K562 (cell line): Measurements from ENCODE around the gene CDCA4. TPM values are rescaled to one million over a fixed set of nuclear protein-coding genes. Genes with fewer than 3 reads are reported as not detected.

Source experiments
- ATF1 ChIP-seq, 2 experiments: fragments of 450-650 bp in 1 of 2; IDR thresholded peaks; 2 replicates each; pipeline ENCODE4 v1.6.1; 2016; ENCODE audit warnings: missing compliant biosample characterization in 1 of 2, missing genetic modification characterization in 1 of 2
- ATF7 ChIP-seq: fragments of 450-650 bp; IDR thresholded peaks from 2 replicates; pipeline ENCODE4 v1.7.1; 2014; ENCODE audit warnings: mild to moderate bottlenecking, moderate library complexity
- CBX3 ChIP-seq, 2 experiments: IDR thresholded peaks; 1 replicate in 1 of 2; 2 replicates in 1 of 2; pipeline ENCODE4 v1.6.1; 2012; ENCODE audit warnings: inconsistent platforms in 2 of 2, low read length in 2 of 2, borderline replicate concordance in 1 of 2, control low read depth in 1 of 2
- CEBPG ChIP-seq, 3 experiments: fragments of 200-800 bp in 1 of 3; sonication (Bioruptor generic) in 1 of 3; sonication (generic) in 1 of 3; formaldehyde crosslinking in 1 of 3; IDR thresholded peaks in 2 of 3; conservative IDR thresholded peaks in 1 of 3; 2 replicates each; pipeline versions ENCODE4 v1.6.1 to v1.8.0; 2016 to 2022; ENCODE audit warnings: missing compliant biosample characterization in 2 of 3, missing genetic modification characterization in 2 of 3, mild to moderate bottlenecking in 1 of 3, missing genetic modification reagents in 1 of 3
- ETV6 ChIP-seq, 3 experiments: fragments of 150-350 bp in 1 of 3; sonication (generic) in 1 of 3; formaldehyde crosslinking in 1 of 3; IDR thresholded peaks; 2 replicates each; pipeline versions ENCODE4 v1.6.1 to v1.8.0; 2014 to 2022; ENCODE audit warnings: borderline replicate concordance in 2 of 3, low read depth in 2 of 3, antibody characterized with exemption in 1 of 3, low read length in 1 of 3, mild to moderate bottlenecking in 1 of 3, missing genetic modification reagents in 1 of 3
- HBP1 ChIP-seq: fragments of 450-650 bp; formaldehyde crosslinking; IDR thresholded peaks from 2 replicates; pipeline ENCODE4 v1.4.0; 2022; ENCODE audit warnings: missing genetic modification characterization
- HSF4 ChIP-seq: fragments of 250-450 bp; sonication (Bioruptor Pico); IDR thresholded peaks from 2 replicates; pipeline ENCODE4 v2.1.2; 2022; ENCODE audit warnings: mild to moderate bottlenecking, moderate library complexity, borderline replicate concordance
- KDM5B ChIP-seq: fragments of 200-600 bp; sonication (generic); IDR thresholded peaks from 2 replicates; pipeline ENCODE4 v1.6.1; 2012; ENCODE audit warnings: low read depth, mild to moderate bottlenecking, moderate library complexity, low read length, control low read depth, inconsistent platforms; ENCODE audit not compliant: insufficient replicate concordance
- KHSRP ChIP-seq: fragments of 450-650 bp; IDR thresholded peaks from 2 replicates; pipeline ENCODE4 v1.6.1; 2017
- KLF6 ChIP-seq: fragments of 250-450 bp; sonication (Bioruptor Pico); IDR thresholded peaks from 2 replicates; pipeline ENCODE4 v1.4.0; 2020; ENCODE audit warnings: mild to moderate bottlenecking, moderate library complexity, borderline replicate concordance
- LARP7 ChIP-seq: fragments of 450-650 bp; IDR thresholded peaks from 2 replicates; pipeline ENCODE4 v1.6.1; 2016
- LCOR ChIP-seq: sonication (generic); formaldehyde crosslinking; IDR thresholded peaks from 2 replicates; pipeline ENCODE4 v1.8.0; 2022; ENCODE audit warnings: mild to moderate bottlenecking, missing genetic modification reagents
- NFIC ChIP-seq: fragments of 450-650 bp; IDR thresholded peaks from 2 replicates; pipeline ENCODE4 v1.6.1; 2017; ENCODE audit warnings: mild to moderate bottlenecking, inconsistent platforms
- POLR2AphosphoS2 ChIP-seq: IDR thresholded peaks from 2 replicates; pipeline ENCODE4 v1.6.1; 2012; ENCODE audit warnings: low read length, improper control_type of control experiment
- POLR2AphosphoS5 ChIP-seq: IDR thresholded peaks from 2 replicates; pipeline ENCODE4 v1.6.1; 2011; ENCODE audit warnings: mild to moderate bottlenecking, low read depth, low read length, moderate library complexity; ENCODE audit not compliant: control insufficient read depth, insufficient read depth
- SP1 ChIP-seq: sonication (generic); formaldehyde crosslinking; IDR thresholded peaks from 2 replicates; pipeline ENCODE4 v1.8.1; 2022; ENCODE audit warnings: mild to moderate bottlenecking, missing genetic modification reagents
- TEAD2 ChIP-seq: fragments of 450-650 bp; IDR thresholded peaks from 2 replicates; pipeline ENCODE4 v1.6.1; 2016; ENCODE audit warnings: missing genetic modification characterization, control low read depth, missing compliant biosample characterization
- TGIF2 ChIP-seq: sonication (generic); formaldehyde crosslinking; IDR thresholded peaks from 2 replicates; pipeline ENCODE4 v1.8.1; 2022; ENCODE audit warnings: mild to moderate bottlenecking, missing genetic modification reagents, moderate library complexity
- TRIM24 ChIP-seq, 2 experiments: fragments of 450-650 bp; IDR thresholded peaks; 2 replicates each; pipeline ENCODE4 v1.6.1; 2016
- ZNF143 ChIP-seq: sonication (generic); formaldehyde crosslinking; IDR thresholded peaks from 2 replicates; pipeline ENCODE4 v1.9.0; 2022; ENCODE audit warnings: mild to moderate bottlenecking, missing genetic modification reagents
- ZNF217 ChIP-seq: sonication (generic); formaldehyde crosslinking; IDR thresholded peaks from 2 replicates; pipeline ENCODE4 v1.8.0; 2022; ENCODE audit warnings: mild to moderate bottlenecking, missing genetic modification reagents
- ZNF696 ChIP-seq: fragments of 250-450 bp; sonication (Bioruptor Pico); conservative IDR thresholded peaks from 2 replicates; pipeline ENCODE4 v1.4.0; 2020; ENCODE audit warnings: mild to moderate bottlenecking, moderate library complexity
- polyA plus RNA-seq, 8 experiments: library from polyadenylated mRNA; depleted of rRNA in 4 of 8; stranded (reverse) in 5 of 8; unstranded in 3 of 8; fragments of >200 nt; fragmentation: Nextera tagmentation in 2 of 8; fragmentation: Illumina TruSeq in 1 of 8; extraction: Ambion mirVana in 2 of 8; extraction: Trizol in 1 of 8; gene quantifications; 2 replicates each; pipeline versions ENCODE4 v1.2.1 to v1.2.3, GENCODE V29; 2011 to 2014; ENCODE audit warnings: inconsistent platforms in 1 of 8, missing spikeins in 1 of 8
- total RNA-seq, 7 experiments: library from RNA; depleted of rRNA in 6 of 7; stranded (reverse); fragments of >200 nt in 6 of 7; fragmentation: Illumina TruSeq in 2 of 7; extraction: Trizol in 2 of 7; gene quantifications; 2 replicates each; pipeline versions ENCODE4 v1.2.1 to v1.2.3, GENCODE V29; 2011 to 2021; ENCODE audit warnings: low replicate concordance in 1 of 7

The CDCA4 gene
- total and polyA plus RNA-seq, 9 of the 15 experiments (the other 6 are each of a cell fraction or from before 2014, with no cell fraction given), result 6.6 to 44.2 (median 23.0) TPM

- no peak for TF ChIP-seq ATF1 (CRISPR knock-in tag; IDR thresholded peaks at IDR 0.05)
- peak; percentile 8; the same call in 1 of the 2 replicates for TF ChIP-seq ATF1 (tag; IDR thresholded peaks at IDR 0.05)
- TF ChIP-seq LARP7, result no peak
- peak; percentile 20; the same call in 1 of the 2 replicates for TF ChIP-seq ATF7
- TF ChIP-seq ETV6 (IDR thresholded peaks at IDR 0.05; ENCODE audit: borderline replicate concordance in 1 of 2, low read depth in 2 of 2, low read length in 1 of 2), result no peak
- TF ChIP-seq ETV6 (CRISPR knock-in tag; IDR thresholded peaks at IDR 0.05; ENCODE audit: borderline replicate concordance), result no peak
- no peak for TF ChIP-seq POLR2AphosphoS5
- TF ChIP-seq KHSRP, result no peak
- TF ChIP-seq ZNF143, result no peak
- TF ChIP-seq ZNF696 (CRISPR knock-in tag), result no peak
- no peak for TF ChIP-seq TEAD2
- no peak for TF ChIP-seq ZNF217 (CRISPR knock-in tag)
- peak; percentile 48 for TF ChIP-seq KDM5B
- TF ChIP-seq HSF4 (CRISPR knock-in tag), result no peak
- TF ChIP-seq LCOR (CRISPR knock-in tag), result no peak
- TF ChIP-seq CBX3 (IDR thresholded peaks at IDR 0.05; ENCODE audit: borderline replicate concordance in 1 of 2, low read length in 2 of 2), result no peak
- 0 out of 2 replicates have a peak, but pooled peaks have one; percentile 8 for TF ChIP-seq CEBPG (CRISPR knock-in tag; IDR thresholded peaks at IDR 0.05)
- no peak for TF ChIP-seq CEBPG (tag; conservative IDR thresholded peaks at IDR 0.05 in 1 of 2, IDR thresholded peaks at IDR 0.05 in 1 of 2)
- no peak for TF ChIP-seq TRIM24 (IDR thresholded peaks at IDR 0.05)
- no peak for TF ChIP-seq TGIF2
- no peak for TF ChIP-seq POLR2AphosphoS2
- no peak for TF ChIP-seq HBP1
- peak; percentile 6; the same call in 1 of the 2 replicates for TF ChIP-seq SP1 (CRISPR knock-in tag)
- no peak for TF ChIP-seq NFIC
- no peak for TF ChIP-seq KLF6 (CRISPR knock-in tag)
Observed at GRCh38 chr14:105021656-105022275, 883 bp upstream of the CDCA4 start (continued).
